Measurements from ENCODE around the gene NDST1. TPM values are rescaled to one million over a fixed set of nuclear protein-coding genes. Genes with fewer than 3 reads are reported as not detected.
"Not testable (repeated sequence)": the region's sequence is repeated elsewhere in the genome, so short reads cannot be mapped to it uniquely, and the experiment has no call there.

The NDST1 gene
- total RNA-seq, 6 experiments from 2014 or later = 38.1 to 97.5 (median 76.0) TPM

DNA sequence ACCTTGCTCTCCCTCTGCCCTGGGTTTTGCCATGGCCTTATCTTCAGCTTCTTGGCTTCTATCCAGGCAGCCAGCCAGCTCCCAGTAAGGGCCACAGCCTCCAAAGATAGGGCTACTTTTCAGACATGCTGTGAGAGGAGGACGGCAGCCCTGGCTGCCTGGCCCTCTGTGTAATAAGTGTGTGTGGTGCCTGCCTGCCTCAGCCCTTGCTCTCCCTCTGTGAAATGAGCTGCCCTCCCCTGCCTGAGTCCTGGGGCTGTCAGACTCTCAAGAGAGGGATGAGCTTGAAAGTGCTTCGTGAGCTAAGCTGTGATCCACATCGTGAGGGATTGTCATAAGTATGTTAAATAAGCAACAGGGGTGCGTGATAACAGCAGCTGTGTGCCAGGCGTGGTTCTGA, 8.1 kb downstream of the NDST1 start:
- ATAC-seq (peak in 2 of 4 donors; percentile 8 to 16), DNase-seq (no peak)
- peaks cover 0 to 7% (median 0%) of the 10 kb centered on the region in 4 donors for H3K36me3 ChIP-seq
- no peaks in the 10 kb centered on the region for H3K27me3 ChIP-seq
- peaks cover 0 to 99% (median 56%) of the 10 kb centered on the region in 4 donors for H3K4me1 ChIP-seq
- H3K9me3 ChIP-seq = no peaks in the 10 kb centered on the region
- H3K27ac ChIP-seq = peak overlapping the region; percentile 73 to 93 (median 90)
- TF ChIP-seq, protein P1, sequence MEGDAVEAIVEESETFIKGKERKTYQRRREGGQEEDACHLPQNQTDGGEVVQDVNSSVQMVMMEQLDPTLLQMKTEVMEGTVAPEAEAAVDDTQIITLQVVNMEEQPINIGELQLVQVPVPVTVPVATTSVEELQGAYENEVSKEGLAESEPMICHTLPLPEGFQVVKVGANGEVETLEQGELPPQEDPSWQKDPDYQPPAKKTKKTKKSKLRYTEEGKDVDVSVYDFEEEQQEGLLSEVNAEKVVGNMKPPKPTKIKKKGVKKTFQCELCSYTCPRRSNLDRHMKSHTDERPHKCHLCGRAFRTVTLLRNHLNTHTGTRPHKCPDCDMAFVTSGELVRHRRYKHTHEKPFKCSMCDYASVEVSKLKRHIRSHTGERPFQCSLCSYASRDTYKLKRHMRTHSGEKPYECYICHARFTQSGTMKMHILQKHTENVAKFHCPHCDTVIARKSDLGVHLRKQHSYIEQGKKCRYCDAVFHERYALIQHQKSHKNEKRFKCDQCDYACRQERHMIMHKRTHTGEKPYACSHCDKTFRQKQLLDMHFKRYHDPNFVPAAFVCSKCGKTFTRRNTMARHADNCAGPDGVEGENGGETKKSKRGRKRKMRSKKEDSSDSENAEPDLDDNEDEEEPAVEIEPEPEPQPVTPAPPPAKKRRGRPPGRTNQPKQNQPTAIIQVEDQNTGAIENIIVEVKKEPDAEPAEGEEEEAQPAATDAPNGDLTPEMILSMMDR (IDR thresholded peaks at IDR 0.05) = no peak
- no peak for TF ChIP-seq POLR2A (IDR thresholded peaks at IDR 0.05)
- intact Hi-C loops (cut with DNase I) = no loop called here
- 44% methylated on average over 4 of the region's 5 CpGs for WGBS (ENCODE audit: insufficient coverage, low coverage, low lambda C conversion rate, missing lambda C conversion rate)
- H3K4me3 ChIP-seq = no peak overlapping the region

DNA sequence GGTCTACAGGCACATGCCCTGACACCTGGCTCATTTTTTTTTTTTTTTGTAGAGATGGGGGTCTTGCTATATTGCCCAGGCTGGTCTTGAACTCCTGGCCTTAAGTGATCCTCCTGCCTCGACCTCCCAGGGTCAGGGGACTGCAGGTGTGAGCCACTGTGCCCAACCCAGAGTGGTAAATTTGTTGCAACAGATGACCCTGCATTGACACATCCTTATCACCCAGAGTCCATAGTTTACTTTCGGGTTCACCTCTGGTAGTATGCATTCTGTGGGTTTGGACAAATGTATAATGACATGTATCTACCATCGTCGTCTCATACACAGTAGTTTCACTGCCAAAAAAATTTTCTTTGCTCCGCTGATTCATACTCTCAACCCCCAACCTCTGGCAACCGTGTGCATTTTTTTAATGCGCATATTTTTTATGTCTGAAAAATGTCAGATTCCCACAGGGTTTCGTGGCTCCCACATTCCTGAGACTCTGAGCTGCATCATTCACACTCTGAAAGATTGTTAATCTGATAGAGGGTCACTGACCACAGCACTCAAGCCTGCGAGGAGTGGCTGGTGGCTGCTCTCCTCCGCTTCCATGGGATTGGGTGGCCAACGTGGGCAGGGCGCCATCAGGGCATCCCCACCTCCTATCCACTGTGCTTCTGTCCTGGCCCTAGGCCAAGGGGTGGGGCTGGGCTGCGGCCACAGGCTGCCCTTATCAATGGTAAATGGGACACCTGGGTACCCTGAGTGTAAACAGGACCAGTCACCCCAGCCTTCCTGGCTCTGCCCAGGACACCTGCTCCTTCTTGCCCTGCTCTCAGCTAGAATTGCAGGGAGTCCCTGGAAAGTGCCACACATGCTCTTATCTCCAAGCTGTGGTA, 9.6 kb downstream of the NDST1 start:
- peaks cover 0 to 12% (median 5%) of the 10 kb centered on the region in 4 donors for H3K36me3 ChIP-seq
- H3K4me1 ChIP-seq = peaks cover 0 to 99% (median 56%) of the 10 kb centered on the region in 4 donors
- no peak overlapping the region for H3K4me3 ChIP-seq
- no peaks in the 10 kb centered on the region for H3K9me3 ChIP-seq
- TF ChIP-seq, protein P1 (IDR thresholded peaks at IDR 0.05) = no peak
- TF ChIP-seq POLR2A (IDR thresholded peaks at IDR 0.05) = no peak
- WGBS (ENCODE audit: insufficient coverage, low coverage, low lambda C conversion rate, missing lambda C conversion rate) = 11% methylated on average over 8 of the region's 13 CpGs
- peak; percentile 50 to 76 (median 68) for ATAC-seq
- H3K27ac ChIP-seq = peak overlapping the region; percentile 57 to 93 (median 64)
- DNase-seq = peak; percentile 95 to 99 (median 98)
- no peaks in the 10 kb centered on the region for H3K27me3 ChIP-seq
- intact Hi-C loops (cut with DNase I) = no loop called here

- H3K4me3 ChIP-seq; H3K27me3 ChIP-seq; H3K9me3 ChIP-seq; ATAC-seq; DNase-seq; intact Hi-C loops (cut with DNase I): not testable (repeated sequence)
- peaks cover 0 to 98% (median 61%) of the 10 kb centered on the region in 4 donors for H3K4me1 ChIP-seq
- peak overlapping the region; percentile 57 to 93 (median 64) for H3K27ac ChIP-seq
- 60% methylated on average over 10 of the region's 14 CpGs for WGBS (ENCODE audit: insufficient coverage, low coverage, low lambda C conversion rate, missing lambda C conversion rate)
- peaks cover 0 to 12% (median 5%) of the 10 kb centered on the region in 4 donors for H3K36me3 ChIP-seq
Observed at GRCh38 chr5:150518712-150519559, 11.0 kb downstream of the NDST1 start.

DNA sequence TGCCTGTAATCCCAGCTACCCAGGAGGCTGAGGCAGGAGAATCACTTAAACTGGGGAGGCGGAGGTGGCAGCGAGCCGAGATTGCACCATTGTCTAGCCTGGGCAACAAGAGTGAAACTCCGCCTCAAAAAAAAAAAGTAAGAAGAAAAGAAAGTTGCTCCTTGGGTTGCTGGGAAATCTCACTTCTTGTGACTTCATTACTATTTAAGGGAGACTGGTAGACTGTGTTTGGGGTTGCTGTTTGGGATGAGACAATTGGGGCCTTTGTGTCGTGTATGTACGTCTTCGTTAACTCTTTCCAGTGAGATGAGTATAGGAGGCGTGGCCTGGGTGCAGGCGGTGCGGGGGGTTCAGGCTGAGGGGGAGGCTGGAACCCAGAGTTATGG, 11.6 kb downstream of the NDST1 start:
- no peak for ATAC-seq
- peak overlapping the region; percentile 40 to 93 (median 57) for H3K27ac ChIP-seq
- intact Hi-C loops (cut with DNase I) = no loop called here
- DNase-seq = peak in 1 of 3 donors; percentile 68
- no peak for TF ChIP-seq POLR2A (IDR thresholded peaks at IDR 0.05)
- TF ChIP-seq, protein P1 (IDR thresholded peaks at IDR 0.05) = no peak
- WGBS (ENCODE audit: insufficient coverage, low coverage, low lambda C conversion rate, missing lambda C conversion rate) = 24% methylated on average over 6 of the region's 10 CpGs
- peaks cover 0 to 16% (median 5%) of the 10 kb centered on the region in 4 donors for H3K36me3 ChIP-seq
- no peaks in the 10 kb centered on the region for H3K27me3 ChIP-seq
- peaks cover 0 to 98% (median 61%) of the 10 kb centered on the region in 4 donors for H3K4me1 ChIP-seq
- H3K4me3 ChIP-seq = no peak overlapping the region
- H3K9me3 ChIP-seq = no peaks in the 10 kb centered on the region
